H1 (cell line): ENCODE results near the gene ARL8A. TPM values are rescaled to one million over a fixed set of nuclear protein-coding genes. Genes with fewer than 3 reads are reported as not detected.

ENCODE experiments used
- EP300 ChIP-seq, 2 experiments: IDR thresholded peaks; 1 replicate in 1 of 2; 2 replicates in 1 of 2; pipeline ENCODE4 v1.6.1; 2011 to 2012; ENCODE audit warnings: low read depth in 2 of 2, low read length in 2 of 2, mild to moderate bottlenecking in 2 of 2, borderline replicate concordance in 1 of 2, inconsistent platforms in 1 of 2, moderate library complexity in 1 of 2
- SAP30 ChIP-seq: fragments of 300-600 bp; sonication (generic); IDR thresholded peaks from 2 replicates; pipeline ENCODE4 v1.7.1; 2012; ENCODE audit warnings: low read length, moderate library complexity, mild to moderate bottlenecking, inconsistent platforms; ENCODE audit not compliant: insufficient read depth, insufficient replicate concordance
- TAF1 ChIP-seq: IDR thresholded peaks from 2 replicates; pipeline ENCODE4 v1.6.1; 2011; ENCODE audit warnings: mild to moderate bottlenecking, low read depth, low read length
- TCF12 ChIP-seq: IDR thresholded peaks from 2 replicates; pipeline ENCODE4 v1.6.1; 2011; ENCODE audit warnings: low read depth, mild to moderate bottlenecking, low read length
- polyA plus RNA-seq, 7 experiments: library from polyadenylated mRNA; depleted of rRNA in 3 of 7; stranded (reverse) in 5 of 7; unstranded in 2 of 7; fragments of >200 nt in 5 of 7; fragments of 200-250 nt in 2 of 7; gene quantifications; 1 replicate in 5 of 7; 2 replicates in 1 of 7; 4 replicates in 1 of 7; pipeline versions ENCODE4 v1.2.1 to v1.2.3, GENCODE V29; 2011 to 2013; ENCODE audit warnings: missing spikeins in 2 of 7, mixed read lengths in 2 of 7
- total RNA-seq: library from RNA; stranded (reverse); fragmentation: NEBNext Ultra II Directional; extraction: Animal tissue kit (Norgen Biotek cat#: 25700); gene quantifications from 2 replicates; pipeline ENCODE4 v1.2.1, GENCODE V29; 2021

Gene ARL8A
- total and polyA plus RNA-seq, 2 of the 8 experiments (the other 6 are each of a cell fraction or from before 2014, with no cell fraction given) = 40.3 to 58.7 TPM

- TF ChIP-seq TCF12 (no peak), TAF1 (no peak), SAP30 (no peak), EP300 (IDR thresholded peaks at IDR 0.05; ENCODE audit: borderline replicate concordance in 1 of 2, low read depth in 2 of 2, low read length in 2 of 2) (no peak)
Measured at GRCh38 chr1:202140833-202141232, 3.7 kb downstream of the ARL8A start (continued).
